ENCODE measurements around the gene ARID3A.

The ARID3A gene

GRCh38 chr19:892243-892893 is 33.5 kb upstream of the ARID3A start:
- no peak overlapping the region for H2AFZ ChIP-seq (ENCODE audit: low read length)
- peaks cover 2% of the 10 kb centered on the region; the same call in 1 of the 2 replicates for H3K36me3 ChIP-seq (ENCODE audit: insufficient read depth, low read length)
- no peaks in the 10 kb centered on the region for H3K4me1 ChIP-seq (ENCODE audit: insufficient read depth, low read length, poor library complexity, severe bottlenecking)
- H3F3A ChIP-seq (ENCODE audit: low read depth) = no peaks in the 10 kb centered on the region
- H3K79me2 ChIP-seq (ENCODE audit: insufficient read depth, low read length) = peaks cover 14% of the 10 kb centered on the region; the same call in 1 of the 2 replicates
- peak overlapping the region; percentile 82 for H3K9ac ChIP-seq (ENCODE audit: low read depth, low read length, poor library complexity, severe bottlenecking)
- H3K4me2 ChIP-seq (ENCODE audit: low read depth, low read length, poor library complexity, severe bottlenecking) = peak overlapping the region; percentile 98
- TF ChIP-seq CTCF (conservative IDR thresholded peaks at IDR 0.05; ENCODE audit: low read length) = no peak
- no peak for TF ChIP-seq EZH2phosphoT487 (IDR thresholded peaks at IDR 0.05; ENCODE audit: borderline replicate concordance)
- H3K9me3 ChIP-seq (ENCODE audit: insufficient read depth, low read depth, low read length) = no peaks in the 10 kb centered on the region
- H3K4me3 ChIP-seq (ENCODE audit: low read length, poor library complexity, severe bottlenecking) = peak overlapping the region; percentile 83
- no peaks in the 10 kb centered on the region for H3K27me3 ChIP-seq (ENCODE audit: insufficient read depth, low read length, poor library complexity, severe bottlenecking)
- H3K9me2 ChIP-seq (replicated peaks; ENCODE audit: low read depth, low read length) = no peaks in the 10 kb centered on the region
- peaks cover 3% of the 10 kb centered on the region for H4K20me1 ChIP-seq (ENCODE audit: insufficient read depth, low read length, poor library complexity, severe bottlenecking)

- Histone ChIP-seq H3K79me2 (ENCODE audit: insufficient read depth, low read length) (peaks cover 14% of the 10 kb centered on the region; the same call in 1 of the 2 replicates), H3K9me2 (replicated peaks; ENCODE audit: low read depth, low read length) (no peaks in the 10 kb centered on the region), H3K36me3 (ENCODE audit: insufficient read depth, low read length) (peaks cover 2% of the 10 kb centered on the region; the same call in 1 of the 2 replicates), H3F3A (ENCODE audit: low read depth) (no peaks in the 10 kb centered on the region), H3K4me2 (ENCODE audit: low read depth, low read length, poor library complexity, severe bottlenecking) (peak within 1 kb of the TSS; percentile 98), H3K4me3 (ENCODE audit: low read length, poor library complexity, severe bottlenecking) (peak within 1 kb of the TSS; percentile 83), H4K20me1 (ENCODE audit: insufficient read depth, low read length, poor library complexity, severe bottlenecking) (peaks cover 3% of the 10 kb centered on the region), H3K4me1 (ENCODE audit: insufficient read depth, low read length, poor library complexity, severe bottlenecking) (no peaks in the 10 kb centered on the region), H2AFZ (ENCODE audit: low read length) (peak within 1 kb of the TSS; percentile 89), H3K9ac (ENCODE audit: low read depth, low read length, poor library complexity, severe bottlenecking) (peak within 1 kb of the TSS; percentile 82), H3K9me3 (ENCODE audit: insufficient read depth, low read depth, low read length) (no peaks in the 10 kb centered on the region), H3K27me3 (ENCODE audit: insufficient read depth, low read length, poor library complexity, severe bottlenecking) (no peaks in the 10 kb centered on the region)
- TF ChIP-seq EZH2phosphoT487 (IDR thresholded peaks at IDR 0.05; ENCODE audit: borderline replicate concordance) = no peak
- TF ChIP-seq CTCF (conservative IDR thresholded peaks at IDR 0.05; ENCODE audit: low read length) = no peak
Measured at GRCh38 chr19:892894-893689, 32.7 kb upstream of the ARID3A start, which contains the start of the genes MED16 and RNU6-9. Gene MED16 (minus strand): TSS chr19:893187. CDS start chr19:891131, 2,056 bp downstream. Gene RNU6-9 (plus strand): TSS chr19:893484.

GRCh38 chr19:896434-896833 is 29.4 kb upstream of the ARID3A start:
- no peaks in the 10 kb centered on the region for H3K4me1 ChIP-seq (ENCODE audit: insufficient read depth, low read length, poor library complexity, severe bottlenecking)
- H3K27me3 ChIP-seq (ENCODE audit: insufficient read depth, low read length, poor library complexity, severe bottlenecking) = no peaks in the 10 kb centered on the region
- no peak overlapping the region for H3K9ac ChIP-seq (ENCODE audit: low read depth, low read length, poor library complexity, severe bottlenecking)
- H3K4me2 ChIP-seq (ENCODE audit: low read depth, low read length, poor library complexity, severe bottlenecking) = no peak overlapping the region
- peaks cover 4% of the 10 kb centered on the region for H4K20me1 ChIP-seq (ENCODE audit: insufficient read depth, low read length, poor library complexity, severe bottlenecking)
- H3K36me3 ChIP-seq (ENCODE audit: insufficient read depth, low read length) = no peaks in the 10 kb centered on the region
- H3F3A ChIP-seq (ENCODE audit: low read depth) = no peaks in the 10 kb centered on the region
- H2AFZ ChIP-seq (ENCODE audit: low read length) = no peak overlapping the region
- no peaks in the 10 kb centered on the region for H3K9me3 ChIP-seq (ENCODE audit: insufficient read depth, low read depth, low read length)
- peaks cover 9% of the 10 kb centered on the region; the same call in 1 of the 2 replicates for H3K79me2 ChIP-seq (ENCODE audit: insufficient read depth, low read length)
- TF ChIP-seq EZH2phosphoT487 (IDR thresholded peaks at IDR 0.05; ENCODE audit: borderline replicate concordance) (no peak), CTCF (conservative IDR thresholded peaks at IDR 0.05; ENCODE audit: low read length) (no peak)
- no peak overlapping the region for H3K4me3 ChIP-seq (ENCODE audit: low read length, poor library complexity, severe bottlenecking)
- no peaks in the 10 kb centered on the region for H3K9me2 ChIP-seq (replicated peaks; ENCODE audit: low read depth, low read length)

All from Loucy (cell line).